ENCODE data around the gene MGLL. TPM values are rescaled to one million over a fixed set of nuclear protein-coding genes. Genes with fewer than 3 reads are reported as not detected.

Gene MGLL
- total and polyA plus RNA-seq, 8 donors: 10.5 to 118 (median 37.9) TPM

- Histone ChIP-seq H3K4me3 (no peak overlapping the region), H3K27ac (no peak overlapping the region), H3K9me3 (no peaks in the 10 kb centered on the region), H3K4me1 (peaks cover 31 to 57% (median 37%) of the 10 kb centered on the region in 4 donors), H3K36me3 (no peaks in the 10 kb centered on the region), H3K27me3 (no peaks in the 10 kb centered on the region)
- intact Hi-C loops (cut with DNase I; ENCODE audit: low total_unique reads): no loop called here
- no peak for TF ChIP-seq CTCF (IDR thresholded peaks at IDR 0.05)
- no peak for TF ChIP-seq EP300 (IDR thresholded peaks at IDR 0.05)
- no peak for TF ChIP-seq POLR2AphosphoS5 (IDR thresholded peaks at IDR 0.05)
- no peak for TF ChIP-seq POLR2A (IDR thresholded peaks at IDR 0.05)
- 86 to 93% (median 91%) methylated on average over 12 of the region's 12 CpGs for WGBS, 5 donors
- no peak for DNase-seq
Measured at GRCh38 chr3:127731546-127732289, 90.6 kb downstream of the MGLL start.

- Histone ChIP-seq H3K4me1 (peaks cover 22 to 48% (median 29%) of the 10 kb centered on the region in 4 donors), H3K36me3 (no peaks in the 10 kb centered on the region), H3K27ac (no peak overlapping the region), H3K4me3 (no peak overlapping the region), H3K9me3 (no peaks in the 10 kb centered on the region), H3K27me3 (no peaks in the 10 kb centered on the region)
- no peak for TF ChIP-seq CTCF (IDR thresholded peaks at IDR 0.05)
- no peak for TF ChIP-seq POLR2AphosphoS5 (IDR thresholded peaks at IDR 0.05)
- TF ChIP-seq POLR2A (IDR thresholded peaks at IDR 0.05): no peak
- no peak for TF ChIP-seq EP300 (IDR thresholded peaks at IDR 0.05)
- intact Hi-C loops (cut with DNase I; ENCODE audit: low total_unique reads): no loop called here
- WGBS, 5 donors: 75 to 86% (median 81%) methylated on average over 6 of the region's 6 CpGs
- DNase-seq: no peak
Measured at GRCh38 chr3:127730666-127731295, 91.5 kb downstream of the MGLL start.

- intact Hi-C loops (cut with DNase I; ENCODE audit: low total_unique reads): no loop called here
Measured at GRCh38 chr3:127730171-127730570, 92.1 kb downstream of the MGLL start.

DNA sequence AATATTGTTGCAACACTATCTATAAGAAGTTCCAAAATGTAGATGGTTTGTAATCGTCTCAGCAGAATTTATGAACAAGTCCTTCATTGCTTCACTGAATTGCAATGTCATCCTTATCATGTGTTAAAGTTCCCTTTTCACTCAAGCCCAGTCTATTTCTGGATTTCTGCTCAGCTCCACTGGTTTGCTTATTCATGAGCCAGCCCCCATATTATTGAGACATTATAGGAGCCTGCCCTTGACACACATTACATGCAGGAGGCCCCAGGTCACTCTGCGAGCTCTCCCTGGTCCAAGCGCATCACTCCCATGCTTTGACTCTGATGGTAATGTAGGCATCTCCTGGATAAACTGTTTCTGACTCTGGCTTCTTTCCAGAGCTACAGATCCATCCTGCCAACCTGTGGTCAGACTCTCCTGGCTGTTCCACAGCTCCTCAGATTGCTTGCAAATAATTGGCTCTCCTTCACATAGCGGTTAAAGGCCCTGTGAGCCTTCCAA lies 92.7 kb downstream of the MGLL start:
- Histone ChIP-seq H3K9me3 (no peaks in the 10 kb centered on the region), H3K36me3 (no peaks in the 10 kb centered on the region), H3K4me1 (peaks cover 10 to 36% (median 20%) of the 10 kb centered on the region in 4 donors), H3K27me3 (no peaks in the 10 kb centered on the region), H3K4me3 (no peak overlapping the region), H3K27ac (peak overlapping the region in 2 of 5 donors; percentile 9 to 16)
- intact Hi-C loops (cut with DNase I; ENCODE audit: low total_unique reads): no loop called here
- TF ChIP-seq EP300 (IDR thresholded peaks at IDR 0.05): no peak
- DNase-seq: no peak
- 77 to 97% (median 90%) methylated on average over 4 of the region's 4 CpGs for WGBS, 5 donors

More at GRCh38 chr3:127730171-127730570, 92.1 kb downstream of the MGLL start:
- Histone ChIP-seq H3K9me3 (no peaks in the 10 kb centered on the region), H3K36me3 (no peaks in the 10 kb centered on the region), H3K4me1 (peaks cover 16 to 42% (median 24%) of the 10 kb centered on the region in 4 donors), H3K27me3 (no peaks in the 10 kb centered on the region), H3K27ac (peak overlapping the region in 2 of 5 donors; percentile 9 to 16), H3K4me3 (no peak overlapping the region)
- 86 to 92% (median 89%) methylated on average over 8 of the region's 8 CpGs for WGBS, 5 donors
- TF ChIP-seq EP300 (IDR thresholded peaks at IDR 0.05) (no peak), POLR2AphosphoS5 (IDR thresholded peaks at IDR 0.05) (no peak), POLR2A (IDR thresholded peaks at IDR 0.05) (no peak)
- no peak for DNase-seq

- H3K9me3 ChIP-seq: no peaks in the 10 kb centered on the region
- intact Hi-C loops (cut with DNase I; ENCODE audit: low total_unique reads): no loop called here
- H3K4me1 ChIP-seq: peaks cover 6 to 26% (median 12%) of the 10 kb centered on the region in 4 donors
- TF ChIP-seq CTCF (IDR thresholded peaks at IDR 0.05): no peak
- no peak for TF ChIP-seq POLR2A (IDR thresholded peaks at IDR 0.05)
- H3K36me3 ChIP-seq: no peaks in the 10 kb centered on the region
- H3K4me3 ChIP-seq: no peak overlapping the region
- H3K27ac ChIP-seq: no peak overlapping the region
- WGBS, 5 donors: 66 to 77% (median 74%) methylated on average over 7 of the region's 7 CpGs
- no peaks in the 10 kb centered on the region for H3K27me3 ChIP-seq
- no peak for DNase-seq
Measured at GRCh38 chr3:127728417-127729015, 93.8 kb downstream of the MGLL start.
